GM19397 (cell line): ENCODE data around the gene ERI2.
A peak's percentile ranks its signal among the peaks of the same experiment; 100 is the strongest.
"Not testable (repeated sequence)": the region's sequence is repeated elsewhere in the genome, so short reads cannot be mapped to it uniquely, and the experiment has no call there.

Source experiments
- ATAC-seq: cut with Tn5 transposase; IDR thresholded peaks from one replicate; pipeline ENCODE4 v1.9.1; 2021; ENCODE audit warnings: mild to moderate bottlenecking, moderate library complexity; ENCODE audit not compliant: unreplicated experiment

The ERI2 gene

DNA sequence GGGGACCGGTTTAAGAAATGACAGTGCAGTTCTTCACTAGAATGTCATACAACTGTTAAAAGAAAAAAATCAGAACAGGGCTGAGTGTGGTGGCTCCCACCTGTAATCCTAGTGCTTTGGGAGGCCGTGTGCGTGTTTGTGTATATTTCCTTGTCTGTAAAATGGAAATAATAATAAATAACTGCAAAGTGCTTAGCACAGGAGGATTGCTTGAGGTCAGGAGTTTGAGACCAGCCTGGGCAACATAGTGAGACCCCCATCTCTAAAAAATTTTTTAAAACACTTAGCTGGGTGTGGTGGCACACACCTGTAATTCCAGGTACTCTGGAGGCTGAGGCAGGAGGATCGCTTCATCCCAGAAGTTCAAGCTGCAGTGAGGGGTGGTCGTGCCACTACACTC is 40.0 kb downstream of the ERI2 start:
- no peak for ATAC-seq

DNA sequence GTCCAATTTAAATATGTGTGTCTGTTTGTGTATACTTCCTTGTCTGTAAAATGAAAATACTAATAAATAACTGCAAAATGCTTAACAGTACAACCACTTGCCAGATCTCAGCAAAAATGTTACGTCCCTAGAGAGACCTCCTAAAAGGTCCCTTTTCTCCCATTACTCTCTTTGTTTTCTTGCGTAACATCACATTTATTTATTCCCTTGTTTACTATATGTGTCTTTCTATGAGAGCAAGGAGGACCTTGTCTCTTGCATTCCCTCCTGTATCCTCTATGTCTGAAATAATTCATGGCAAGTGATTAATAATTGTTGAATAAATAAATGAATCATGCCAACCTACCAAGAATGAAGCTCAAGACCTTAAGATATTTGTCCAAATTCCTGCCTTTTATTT is 40.5 kb downstream of the ERI2 start:
- no peak for ATAC-seq

DNA sequence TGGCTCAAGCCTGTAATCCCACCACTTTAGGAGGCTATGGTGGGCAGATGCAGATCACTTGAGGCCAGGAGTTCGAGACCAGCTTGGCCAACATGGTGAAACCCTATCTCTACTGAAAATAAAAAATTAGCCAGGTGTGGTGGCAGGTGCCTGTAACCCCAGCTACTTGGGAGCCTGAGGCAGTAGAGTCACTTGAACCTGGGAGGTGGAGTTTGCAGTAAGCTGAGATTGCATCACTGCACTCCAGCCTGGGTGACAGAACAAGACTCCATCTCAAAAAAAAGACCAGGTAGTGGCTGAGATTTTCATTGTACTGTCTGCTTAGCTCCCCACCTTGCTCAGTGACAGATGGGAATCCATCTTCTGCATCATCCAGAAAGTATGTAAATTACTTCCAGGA is 41.8 kb downstream of the ERI2 start:
- ATAC-seq, result not testable (repeated sequence)

DNA sequence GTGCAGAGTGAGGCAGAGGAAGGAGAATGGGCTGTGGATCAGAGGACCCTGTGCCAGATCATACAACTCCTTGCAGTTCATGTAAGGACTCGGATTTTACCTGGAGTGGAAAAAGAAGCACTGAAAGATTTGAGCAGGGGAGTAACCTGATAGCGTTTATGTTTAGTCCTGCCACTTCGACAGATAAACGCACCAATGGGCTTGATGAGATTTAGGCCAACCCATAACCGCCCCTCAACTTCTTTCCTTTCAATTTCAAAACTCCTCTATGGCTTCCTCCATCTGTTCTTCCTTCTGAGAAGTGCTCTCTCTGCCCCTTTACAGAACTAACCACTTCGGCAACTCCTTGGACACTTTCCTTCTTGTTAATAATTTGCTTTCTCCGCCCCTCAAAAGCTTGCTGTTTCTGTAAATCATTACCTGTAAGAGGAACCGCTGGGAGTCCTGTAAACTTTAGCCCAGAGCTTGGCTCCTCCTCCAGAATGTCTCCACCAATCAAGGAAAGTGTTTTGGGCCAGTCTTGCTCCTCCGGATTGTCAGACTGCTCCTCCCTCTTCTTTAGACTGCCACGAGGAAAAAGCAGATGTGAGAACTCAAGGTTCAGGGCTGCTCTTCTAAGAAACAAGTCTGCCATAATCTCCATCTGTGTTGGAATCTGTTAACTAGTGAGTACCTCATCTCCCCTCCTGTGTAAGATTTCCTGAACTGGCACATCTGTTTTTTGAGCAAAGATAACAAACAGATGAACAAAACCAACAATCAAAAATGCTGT is 42.6 kb downstream of the ERI2 start, which contains the start of gene ACSM3:
TSS of gene ACSM3 (plus strand) at position 554 of the 772 bp plus-strand sequence. CDS start 6,021 bp downstream, outside the sequence.
- peak; percentile 96 for ATAC-seq

DNA sequence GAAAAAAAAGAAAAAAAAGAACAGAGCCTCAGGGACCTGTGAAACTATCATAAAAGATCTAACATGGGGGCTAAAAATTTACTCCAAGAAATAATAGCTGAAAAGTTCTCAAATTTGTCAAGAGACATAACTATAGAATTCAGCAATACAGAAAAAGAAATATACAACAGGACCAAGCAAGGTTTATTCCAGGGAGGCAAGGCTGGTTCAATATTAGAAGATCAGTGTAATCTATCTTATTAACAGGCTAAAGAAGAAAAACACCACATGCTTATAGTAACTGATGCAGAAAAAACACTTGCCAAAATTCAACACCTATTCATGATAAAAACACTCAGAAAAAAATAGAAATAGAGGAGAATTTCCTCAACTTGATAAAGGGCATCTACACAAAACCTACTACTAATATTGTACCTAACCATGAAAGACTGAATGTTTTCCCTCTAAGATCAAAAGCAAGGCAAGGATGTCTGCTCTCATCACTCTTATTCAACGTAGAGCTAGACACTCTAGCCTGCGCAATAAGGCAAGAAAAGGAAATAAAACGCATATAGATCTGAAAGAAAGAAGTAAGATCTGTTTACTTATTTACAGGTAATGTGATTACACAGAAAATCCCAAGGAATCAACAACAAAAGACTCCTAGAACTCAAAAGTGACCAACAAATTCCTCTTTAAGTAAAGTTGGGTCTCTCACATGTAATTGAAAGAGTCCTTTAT is 43.7 kb downstream of the ERI2 start:
- no peak for ATAC-seq

DNA sequence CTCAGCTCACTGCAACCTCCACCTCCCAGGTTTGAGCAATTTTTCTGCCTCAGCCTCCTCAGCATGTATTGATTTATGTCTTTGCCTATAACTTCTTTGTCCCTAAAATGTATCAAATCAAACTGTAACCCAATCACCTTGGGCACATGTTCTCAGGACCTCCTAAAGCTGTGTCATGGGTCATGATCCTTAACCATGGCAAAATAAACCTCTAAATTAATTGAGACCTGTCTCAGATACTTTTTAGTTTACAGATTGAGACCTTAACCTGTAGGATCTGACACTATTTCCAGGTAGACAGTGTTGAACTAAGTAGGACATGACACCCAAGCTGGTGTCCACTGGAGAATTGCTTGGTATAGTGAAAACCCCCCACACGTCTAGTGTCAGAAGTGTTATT is 45.1 kb downstream of the ERI2 start:
- no peak for ATAC-seq

DNA sequence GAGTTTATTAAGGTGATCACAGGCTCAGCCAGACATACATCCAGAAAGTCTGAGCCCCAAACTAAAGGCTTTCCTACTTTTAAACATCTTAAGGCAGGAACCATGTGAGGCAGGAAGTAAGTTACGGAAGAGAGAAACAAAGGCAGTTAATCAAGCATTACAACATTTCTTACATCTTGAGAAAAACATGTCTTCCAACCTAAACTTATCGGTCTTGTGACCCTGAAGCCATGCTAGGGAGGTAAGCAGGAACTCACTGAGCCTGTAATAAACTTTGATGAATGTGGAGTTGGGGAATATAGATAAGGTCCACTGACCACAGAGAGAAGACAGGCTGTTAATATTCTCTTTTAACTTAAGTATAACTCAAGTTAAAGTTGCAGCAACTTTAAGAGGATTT is 45.9 kb downstream of the ERI2 start:
- ATAC-seq, result no peak

DNA sequence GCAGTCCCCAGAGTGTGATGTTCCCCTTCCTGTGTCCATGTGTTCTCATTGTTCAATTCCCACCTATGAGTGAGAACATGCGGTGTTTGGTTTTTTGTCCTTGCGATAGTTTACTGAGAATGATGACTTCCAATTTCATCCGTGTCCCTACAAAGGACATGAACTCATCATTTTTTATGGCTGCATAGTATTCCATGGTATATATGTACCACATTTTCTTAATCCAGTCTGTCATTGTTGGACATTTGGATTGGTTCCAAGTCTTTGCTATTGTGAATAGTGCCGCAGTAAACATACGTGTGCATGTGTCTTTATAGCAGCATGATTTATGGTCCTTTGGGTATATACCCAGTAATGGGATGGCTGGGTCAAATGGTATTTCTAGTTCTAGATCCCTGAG is 50.5 kb downstream of the ERI2 start:
- not testable (repeated sequence) for ATAC-seq

DNA sequence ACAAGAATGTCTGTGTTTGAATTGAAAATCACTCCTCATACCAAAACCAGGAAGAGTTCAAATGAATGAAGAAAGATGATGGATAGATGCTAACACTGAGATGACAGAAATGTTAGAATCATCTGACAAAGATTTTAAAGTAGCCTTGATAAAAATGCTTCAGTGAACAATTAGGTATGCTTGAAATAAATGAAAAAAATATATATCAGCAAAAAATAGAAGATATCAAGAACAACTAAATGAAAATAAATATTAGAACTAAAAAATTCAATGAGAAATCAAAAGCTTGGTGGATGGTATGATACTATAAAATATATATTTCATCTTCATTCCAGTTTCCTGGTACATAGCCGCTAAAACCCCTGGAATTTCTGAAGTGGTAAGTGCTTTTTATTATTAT is 51.0 kb downstream of the ERI2 start:
- ATAC-seq, result no peak

DNA sequence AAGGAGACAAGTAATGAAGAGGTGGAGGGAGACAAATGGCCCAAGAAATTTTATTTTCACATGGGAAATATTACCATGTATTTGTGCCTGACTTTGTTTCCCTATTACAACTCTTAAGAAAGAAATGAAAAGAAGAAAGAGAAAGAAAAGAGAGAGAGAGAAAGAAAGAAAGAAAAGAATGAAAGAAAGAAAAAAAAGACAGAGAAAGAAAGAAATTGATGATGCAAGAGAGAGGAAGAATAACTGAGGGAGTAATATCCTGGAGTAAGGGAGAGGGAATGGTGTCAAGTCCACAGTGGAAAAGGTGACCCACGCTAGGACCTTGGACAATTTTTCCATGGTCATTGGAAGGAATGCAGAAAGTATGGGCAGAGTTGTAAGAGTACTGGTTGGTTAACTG is 52.5 kb downstream of the ERI2 start:
- ATAC-seq, result no peak

DNA sequence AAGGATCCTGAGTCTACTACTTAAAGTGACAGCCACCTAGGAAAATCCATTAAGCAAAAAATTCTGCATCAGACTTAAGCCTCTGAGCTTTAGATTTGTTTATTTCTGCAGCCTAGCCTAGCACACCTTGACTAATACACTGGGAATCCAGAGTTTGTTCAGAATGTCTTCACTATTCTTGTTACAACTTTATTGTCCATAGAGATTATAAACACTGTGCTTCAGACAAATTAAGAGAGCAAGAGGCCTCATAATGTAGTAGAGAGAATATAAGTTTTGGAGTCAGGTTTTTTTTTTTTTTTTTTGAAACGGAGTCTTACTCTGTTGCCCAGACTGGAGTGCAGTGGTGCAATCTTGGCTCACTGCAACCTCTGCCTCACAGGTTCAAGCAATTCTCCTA is 55.7 kb downstream of the ERI2 start:
- ATAC-seq, result no peak

DNA sequence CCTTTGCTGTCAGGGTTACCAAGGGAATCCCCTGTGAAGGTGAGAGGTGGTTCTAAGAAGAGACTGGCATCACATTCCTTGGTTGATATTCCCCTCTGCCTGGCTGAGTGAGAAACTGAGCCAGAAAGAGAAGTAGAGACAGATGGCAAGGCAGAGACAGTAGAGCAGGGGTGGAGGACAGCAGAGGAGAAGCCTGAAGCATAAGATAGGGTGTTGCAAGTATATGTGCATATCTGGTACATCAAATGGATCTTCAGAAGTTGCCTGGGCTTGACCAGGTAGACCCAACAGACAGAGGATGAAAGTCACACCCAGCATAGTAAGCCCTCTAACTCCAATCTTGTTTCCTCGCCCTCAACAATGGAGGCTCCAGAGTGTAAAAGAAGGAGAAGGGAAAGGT is 56.8 kb downstream of the ERI2 start:
- ATAC-seq, result no peak

DNA sequence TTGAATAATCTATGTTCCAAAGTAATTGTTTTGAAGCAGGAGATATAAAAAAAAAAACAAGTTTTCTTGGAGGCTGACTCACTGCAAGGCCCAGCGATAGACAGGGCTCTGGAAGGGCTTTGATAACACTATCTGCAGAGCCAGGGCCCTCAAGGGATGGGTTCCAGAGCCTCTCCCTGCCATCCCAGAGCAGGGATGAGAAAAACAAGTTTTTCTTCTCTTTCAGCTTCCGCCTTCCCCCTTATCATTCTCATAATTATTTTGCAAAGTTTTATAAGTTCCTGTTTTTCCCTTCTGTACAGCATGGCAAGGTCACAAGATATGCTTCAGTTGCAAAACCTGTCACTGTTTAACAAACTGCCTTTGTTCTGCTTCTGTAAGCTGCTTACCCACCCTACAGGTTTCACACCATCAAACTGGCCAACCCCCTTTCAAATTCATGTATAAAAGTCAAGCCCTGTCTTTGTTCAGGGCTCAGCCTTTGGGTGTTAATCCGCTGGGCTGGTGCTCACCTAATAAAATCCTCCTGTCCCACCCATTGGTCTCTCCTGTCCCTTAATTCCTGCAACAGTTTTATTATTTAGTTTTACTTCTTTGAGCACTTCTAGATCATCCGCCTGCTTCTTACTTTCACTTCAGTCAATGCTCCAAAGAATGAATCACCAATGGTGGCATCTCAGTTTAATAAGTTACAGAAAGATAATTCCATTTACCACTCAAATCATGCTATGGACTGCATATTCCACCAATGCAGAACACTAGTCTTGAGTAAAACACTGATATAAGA is 59.0 kb downstream of the ERI2 start:
- peak; percentile 50 for ATAC-seq

DNA sequence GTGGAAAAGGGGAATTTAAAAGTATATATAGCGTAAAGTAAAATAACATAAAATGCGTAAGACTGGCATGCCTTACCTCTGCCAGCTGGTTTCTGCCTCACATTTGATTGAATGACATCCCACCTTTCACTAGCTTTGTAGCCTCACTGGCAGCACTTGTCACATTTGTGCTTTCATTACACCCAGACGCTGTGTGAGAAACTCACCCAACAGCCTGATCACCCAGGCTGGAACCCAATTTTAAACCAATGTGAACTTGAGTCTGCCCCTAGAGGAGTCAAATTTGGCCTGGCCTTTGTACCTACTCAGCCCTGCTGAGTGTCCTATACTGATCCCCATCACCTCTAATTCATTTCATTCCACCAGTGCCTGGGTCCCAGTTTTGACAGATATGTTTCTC is 59.8 kb downstream of the ERI2 start:
- no peak for ATAC-seq
